PC-3 (cell line): ENCODE data around the gene CCDC171. TPM values are rescaled to one million over a fixed set of nuclear protein-coding genes. Genes with fewer than 3 reads are reported as not detected.
A peak's percentile ranks its signal among the peaks of the same experiment; 100 is the strongest.

Experiments used
- ATAC-seq: fragments of 200-7000 bp; cut with Tn5 transposase; 2 replicates; pipeline ENCODE4 v1.9.1; 2020; ENCODE audit warnings: mild to moderate bottlenecking, moderate library complexity
- Bru-seq: library from RNA; stranded (reverse); fragments of 400-500 nt; gene quantifications from one replicate; lab custom pipeline; 2021; lab: Mats Ljungman, UMichigan
- BruChase-seq, 2 experiments: library from RNA; stranded (reverse); fragments of 400-500 nt; gene quantifications; one replicate each; lab custom pipeline; 2021; lab: Mats Ljungman, UMichigan
- BruUV-seq: library from RNA; stranded (reverse); fragments of 400-500 nt; replicated peaks from 2 replicates; lab custom pipeline; 2021; lab: Mats Ljungman, UMichigan
- CTCF ChIA-PET: fragments of 300-600 bp; sonication (Branson Sonifier 250); formaldehyde crosslinking; loops from one replicate; lab custom pipeline; 2022; ENCODE audit warnings: antibody characterized with exemption; lab: Charles Lee
- POLR2A ChIA-PET: fragments of 300-600 bp; sonication (Branson Sonifier 250); formaldehyde crosslinking; loops from one replicate; lab custom pipeline; 2022; ENCODE audit warnings: antibody characterized with exemption; ENCODE audit not compliant: unreplicated experiment; lab: Charles Lee
- DNase-seq: peaks from one replicate; pipeline ENCODE4 v3.0.0-alpha.2; 2015
- H2AFZ ChIP-seq: fragments of 300-600 bp; sonication (generic); 2 replicates; pipeline ENCODE4 v1.6.0; 2016; ENCODE audit warnings: antibody characterized with exemption, low read length
- H3F3A ChIP-seq: fragments of 300-600 bp; sonication (generic); one replicate; pipeline ENCODE4 v1.6.0; 2017; ENCODE audit warnings: antibody characterized with exemption, low read length, control low read depth, mild to moderate bottlenecking; ENCODE audit not compliant: unreplicated experiment
- H3K27ac ChIP-seq: fragments of 300-600 bp; sonication (generic); 2 replicates; pipeline ENCODE4 v1.5.1; 2016; ENCODE audit warnings: mild to moderate bottlenecking, low read length
- H3K27me3 ChIP-seq: fragments of 300-600 bp; sonication (generic); 2 replicates; pipeline ENCODE4 v1.6.1; 2016; ENCODE audit warnings: low read length, mixed read lengths
- H3K36me3 ChIP-seq: fragments of 300-600 bp; sonication (generic); 2 replicates; pipeline ENCODE4 v1.6.1; 2016; ENCODE audit warnings: low read depth, mixed run types, low read length, mixed read lengths
- H3K4me1 ChIP-seq: fragments of 300-600 bp; sonication (generic); 2 replicates; pipeline ENCODE4 v1.5.1; 2016; ENCODE audit warnings: low read length; ENCODE audit not compliant: insufficient read depth
- H3K4me2 ChIP-seq: fragments of 300-600 bp; sonication (generic); 2 replicates; pipeline ENCODE4 v1.6.0; 2016; ENCODE audit warnings: low read length
- H3K4me3 ChIP-seq: fragments of 300-600 bp; sonication (generic); 2 replicates; pipeline ENCODE4 v1.5.1; 2016; ENCODE audit warnings: mild to moderate bottlenecking, low read length, mixed read lengths
- H3K79me2 ChIP-seq: fragments of 300-600 bp; sonication (generic); 2 replicates; pipeline ENCODE4 v1.6.1; 2017; ENCODE audit warnings: low read length, mixed read lengths
- H3K9ac ChIP-seq: fragments of 300-600 bp; sonication (generic); 2 replicates; pipeline ENCODE4 v1.6.0; 2016; ENCODE audit warnings: mild to moderate bottlenecking, low read length
- H3K9me2 ChIP-seq: fragments of 300-600 bp; sonication (generic); replicated peaks from 2 replicates; pipeline ENCODE4 v1.6.1; 2016; ENCODE audit warnings: mixed run types, low read length, mixed read lengths
- H3K9me3 ChIP-seq: fragments of 300-600 bp; sonication (generic); 2 replicates; pipeline ENCODE4 v1.6.1; 2016; ENCODE audit warnings: low read length, mixed read lengths
- H4K20me1 ChIP-seq: fragments of 300-600 bp; sonication (generic); 2 replicates; pipeline ENCODE4 v1.6.1; 2016; ENCODE audit warnings: low read length, mixed read lengths
- CTCF ChIP-seq: fragments of 300-600 bp; sonication (generic); conservative IDR thresholded peaks from 2 replicates; pipeline ENCODE4 v1.5.1; 2017; ENCODE audit warnings: antibody characterized with exemption, low read depth, mild to moderate bottlenecking, low read length
- EZH2 ChIP-seq: fragments of 300-600 bp; sonication (generic); IDR thresholded peaks from one replicate; pipeline ENCODE4 v1.6.1; 2017; ENCODE audit warnings: antibody characterized with exemption, mild to moderate bottlenecking, low read length; ENCODE audit not compliant: unreplicated experiment
- EZH2phosphoT487 ChIP-seq: fragments of 300-600 bp; sonication (generic); IDR thresholded peaks from 2 replicates; pipeline ENCODE4 v1.6.1; 2018; ENCODE audit warnings: mild to moderate bottlenecking, antibody characterized with exemption, low read length, borderline replicate concordance
- intact Hi-C: fragments of 100-400 bp; cut with micrococcal nuclease; formaldehyde crosslinking; loops from 2 replicates; pipeline ENCODE4 v1.9.0; 2023
- long read RNA-seq: library from polyadenylated mRNA; unstranded; transcript quantifications from one replicate; pipeline ENCODE4 v2.0.0, GENCODE V29; 2021; ENCODE audit not compliant: unreplicated experiment
- total RNA-seq: library from RNA; depleted of rRNA; stranded (reverse); fragments of >200 nt; gene quantifications from 2 replicates; pipeline ENCODE4 v1.2.3, GENCODE V29; 2014; rRNA removed

The CCDC171 gene
- total RNA-seq, result 1.7 and 2.7 TPM in 2 replicates
- percentile 42 among the genes with signal in this experiment for Bru-seq, nascent RNA
- BruChase-seq, experiment 1, labeled RNA remaining after a 6-hour chase, result percentile 29 among the genes with signal in this experiment
- percentile 38 among the genes with signal in this experiment for BruChase-seq, experiment 2, labeled RNA remaining after a 2-hour chase
- long read RNA-seq, partial matches to known transcripts, result 1 of 2 reads
- long read RNA-seq, other reads (novel, unspliced or antisense), result 1 of 2 reads

GRCh38 chr9:15552636-15553527 is at the start of gene CCDC171:
Gene CCDC171 (plus strand): TSS chr9:15553043. CDS start chr9:15564089, 11,046 bp downstream.
- peak within 1 kb of the TSS; percentile 81 for H3K4me3 ChIP-seq
- no peaks in the 10 kb centered on the region for H3K9me3 ChIP-seq
- ChIA-PET POLR2A (interaction anchor here (0.6 to 1.0 kb wide), 4 partner anchors 9 to 68 kb away, joined by 3 to 31 read pairs (median 12); no protein-coding TSS in a partner anchor), CTCF (interaction anchor here (0.5 to 1.2 kb wide), 7 partner anchors 9 to 68 kb away, joined by 3 to 8 read pairs (median 3); no protein-coding TSS in a partner anchor)
- peak within 1 kb of the TSS; percentile 81 for H3K9ac ChIP-seq
- H3K4me2 ChIP-seq, result peak within 1 kb of the TSS; percentile 99
- ATAC-seq, result peak; percentile 97
- TSS peak; percentile 65 for BruUV-seq
- no peaks in the 10 kb centered on the region for H4K20me1 ChIP-seq
- H3K27me3 ChIP-seq, result no peaks in the 10 kb centered on the region
- H3K36me3 ChIP-seq, result no peaks in the 10 kb centered on the region
- DNase-seq, result peak; percentile 91
- TF ChIP-seq EZH2phosphoT487, result no peak
- TF ChIP-seq EZH2, result no peak
- no peak for TF ChIP-seq CTCF
- H3K79me2 ChIP-seq, result no peaks in the 10 kb centered on the region
- peaks cover 9% of the 10 kb centered on the region for H3K4me1 ChIP-seq
- H3K27ac ChIP-seq, result no peak within 1 kb of the TSS; the same call in 1 of the 2 replicates
- peak within 1 kb of the TSS; percentile 100 for H2AFZ ChIP-seq
- intact Hi-C loops, result no loop called here
- H3F3A ChIP-seq, result no peaks in the 10 kb centered on the region
- H3K9me2 ChIP-seq, result no peaks in the 10 kb centered on the region

- H3K9me3 ChIP-seq, result no peaks in the 10 kb centered on the region
- H3K4me2 ChIP-seq, result no peak overlapping the region
- H4K20me1 ChIP-seq, result peaks cover 16% of the 10 kb centered on the region
- TF ChIP-seq EZH2phosphoT487, result no peak
- no peak for TF ChIP-seq EZH2
- BruUV-seq, result no TSS peak
- H3K4me3 ChIP-seq, result no peak overlapping the region
- peaks cover 14% of the 10 kb centered on the region for H3K4me1 ChIP-seq
- H3K9me2 ChIP-seq, result no peaks in the 10 kb centered on the region
- ChIA-PET CTCF (interaction anchor here (0.6 kb wide), 1 partner anchor 19 kb away, joined by 3 read pairs; no protein-coding TSS in a partner anchor), POLR2A (no interaction called here)
- no peaks in the 10 kb centered on the region for H3F3A ChIP-seq
- no peak for ATAC-seq
- H3K9ac ChIP-seq, result no peak overlapping the region
- no peaks in the 10 kb centered on the region for H3K27me3 ChIP-seq
- DNase-seq, result no peak
- peaks cover 51% of the 10 kb centered on the region for H3K79me2 ChIP-seq
- H2AFZ ChIP-seq, result no peak overlapping the region
- no peak overlapping the region for H3K27ac ChIP-seq
- intact Hi-C loops, result no loop called here
- H3K36me3 ChIP-seq, result peaks cover 8% of the 10 kb centered on the region
These were observed 46.9 kb upstream of the CCDC171 start for GRCh38 chr9:15505921-15506320.
